Measurements from ENCODE around the gene DLX1. TPM values are rescaled to one million over a fixed set of nuclear protein-coding genes. Genes with fewer than 3 reads are reported as not detected.

Gene DLX1
- total and polyA plus RNA-seq, 9 of the 15 experiments (the other 6 are each of a cell fraction or from before 2014, with no cell fraction given) = 1.9 to 26.2 (median 9.6) TPM

DNA sequence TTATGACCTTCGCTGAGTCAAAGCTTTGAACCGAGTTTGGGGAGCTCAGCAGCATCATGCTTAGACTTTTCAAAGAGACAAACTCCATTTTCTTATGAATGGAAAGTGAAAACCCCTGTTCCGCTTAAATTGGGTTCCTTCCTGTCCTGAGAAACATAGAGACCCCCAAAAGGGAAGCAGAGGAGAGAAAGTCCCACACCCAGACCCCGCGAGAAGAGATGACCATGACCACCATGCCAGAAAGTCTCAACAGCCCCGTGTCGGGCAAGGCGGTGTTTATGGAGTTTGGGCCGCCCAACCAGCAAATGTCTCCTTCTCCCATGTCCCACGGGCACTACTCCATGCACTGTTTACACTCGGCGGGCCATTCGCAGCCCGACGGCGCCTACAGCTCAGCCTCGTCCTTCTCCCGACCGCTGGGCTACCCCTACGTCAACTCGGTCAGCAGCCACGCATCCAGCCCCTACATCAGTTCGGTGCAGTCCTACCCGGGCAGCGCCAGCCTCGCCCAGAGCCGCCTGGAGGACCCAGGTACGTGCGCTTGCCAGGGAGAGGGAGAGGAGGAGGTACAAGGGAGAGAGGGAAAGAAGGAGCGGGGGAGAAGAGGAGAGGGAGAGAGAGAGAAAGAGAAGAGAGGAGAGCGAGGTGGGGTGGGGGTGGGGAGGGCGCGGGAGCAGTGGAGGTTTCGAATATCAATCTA lies at the start of gene DLX1 (continued):
- TF ChIP-seq, protein P1, sequence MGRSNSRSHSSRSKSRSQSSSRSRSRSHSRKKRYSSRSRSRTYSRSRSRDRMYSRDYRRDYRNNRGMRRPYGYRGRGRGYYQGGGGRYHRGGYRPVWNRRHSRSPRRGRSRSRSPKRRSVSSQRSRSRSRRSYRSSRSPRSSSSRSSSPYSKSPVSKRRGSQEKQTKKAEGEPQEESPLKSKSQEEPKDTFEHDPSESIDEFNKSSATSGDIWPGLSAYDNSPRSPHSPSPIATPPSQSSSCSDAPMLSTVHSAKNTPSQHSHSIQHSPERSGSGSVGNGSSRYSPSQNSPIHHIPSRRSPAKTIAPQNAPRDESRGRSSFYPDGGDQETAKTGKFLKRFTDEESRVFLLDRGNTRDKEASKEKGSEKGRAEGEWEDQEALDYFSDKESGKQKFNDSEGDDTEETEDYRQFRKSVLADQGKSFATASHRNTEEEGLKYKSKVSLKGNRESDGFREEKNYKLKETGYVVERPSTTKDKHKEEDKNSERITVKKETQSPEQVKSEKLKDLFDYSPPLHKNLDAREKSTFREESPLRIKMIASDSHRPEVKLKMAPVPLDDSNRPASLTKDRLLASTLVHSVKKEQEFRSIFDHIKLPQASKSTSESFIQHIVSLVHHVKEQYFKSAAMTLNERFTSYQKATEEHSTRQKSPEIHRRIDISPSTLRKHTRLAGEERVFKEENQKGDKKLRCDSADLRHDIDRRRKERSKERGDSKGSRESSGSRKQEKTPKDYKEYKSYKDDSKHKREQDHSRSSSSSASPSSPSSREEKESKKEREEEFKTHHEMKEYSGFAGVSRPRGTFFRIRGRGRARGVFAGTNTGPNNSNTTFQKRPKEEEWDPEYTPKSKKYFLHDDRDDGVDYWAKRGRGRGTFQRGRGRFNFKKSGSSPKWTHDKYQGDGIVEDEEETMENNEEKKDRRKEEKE (IDR thresholded peaks at IDR 0.05; ENCODE audit: borderline replicate concordance in 1 of 2, control insufficient read depth in 1 of 2, low read depth in 2 of 2, low read length in 1 of 2) = no peak
- TF ChIP-seq CBX5 (IDR thresholded peaks at IDR 0.05; ENCODE audit: borderline replicate concordance, low read depth) (no peak), KDM2B (CRISPR knock-in tag; IDR thresholded peaks at IDR 0.05) (no peak), HNRNPUL1 (IDR thresholded peaks at IDR 0.05; ENCODE audit: low read length) (no peak), CBX2 (IDR thresholded peaks at IDR 0.05; ENCODE audit: insufficient read depth, low read length, poor library complexity, severe bottlenecking) (no peak), ZNF583 (CRISPR knock-in tag; IDR thresholded peaks at IDR 0.05) (no peak), DIDO1 (tag; IDR thresholded peaks at IDR 0.05; ENCODE audit: low read depth) (no peak), CHD1 (IDR thresholded peaks at IDR 0.05; ENCODE audit: low read length) (no peak), ZFP36 (IDR thresholded peaks at IDR 0.05; ENCODE audit: low read depth, low read length, partially characterized antibody) (no peak), ZBTB17 (CRISPR knock-in tag; IDR thresholded peaks at IDR 0.05) (no peak), ZFX (CRISPR knock-in tag; IDR thresholded peaks at IDR 0.05) (no peak), ARNT (IDR thresholded peaks at IDR 0.05) (peak in 1 of 2 experiments; percentile 51; a peak in 1 of 4 replicates), TAF7 (tag; IDR thresholded peaks at IDR 0.05) (peak; percentile 47; the same call in 1 of the 2 replicates), RBFOX2 (IDR thresholded peaks at IDR 0.05; ENCODE audit: low read depth, low read length) (no peak), SMARCA5 (IDR thresholded peaks at IDR 0.05) (peak; percentile 63; the same call in 1 of the 2 replicates)
- TF ChIP-seq, protein P2, sequence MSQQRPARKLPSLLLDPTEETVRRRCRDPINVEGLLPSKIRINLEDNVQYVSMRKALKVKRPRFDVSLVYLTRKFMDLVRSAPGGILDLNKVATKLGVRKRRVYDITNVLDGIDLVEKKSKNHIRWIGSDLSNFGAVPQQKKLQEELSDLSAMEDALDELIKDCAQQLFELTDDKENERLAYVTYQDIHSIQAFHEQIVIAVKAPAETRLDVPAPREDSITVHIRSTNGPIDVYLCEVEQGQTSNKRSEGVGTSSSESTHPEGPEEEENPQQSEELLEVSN (IDR thresholded peaks at IDR 0.05; ENCODE audit: borderline replicate concordance in 1 of 2, extremely low read depth in 1 of 2, insufficient read depth in 1 of 2, insufficient read length in 1 of 2, low read depth in 1 of 2, low read length in 1 of 2, poor library complexity in 1 of 2, severe bottlenecking in 1 of 2) = peak in 1 of 2 experiments; percentile 22
- TF ChIP-seq, protein P3, sequence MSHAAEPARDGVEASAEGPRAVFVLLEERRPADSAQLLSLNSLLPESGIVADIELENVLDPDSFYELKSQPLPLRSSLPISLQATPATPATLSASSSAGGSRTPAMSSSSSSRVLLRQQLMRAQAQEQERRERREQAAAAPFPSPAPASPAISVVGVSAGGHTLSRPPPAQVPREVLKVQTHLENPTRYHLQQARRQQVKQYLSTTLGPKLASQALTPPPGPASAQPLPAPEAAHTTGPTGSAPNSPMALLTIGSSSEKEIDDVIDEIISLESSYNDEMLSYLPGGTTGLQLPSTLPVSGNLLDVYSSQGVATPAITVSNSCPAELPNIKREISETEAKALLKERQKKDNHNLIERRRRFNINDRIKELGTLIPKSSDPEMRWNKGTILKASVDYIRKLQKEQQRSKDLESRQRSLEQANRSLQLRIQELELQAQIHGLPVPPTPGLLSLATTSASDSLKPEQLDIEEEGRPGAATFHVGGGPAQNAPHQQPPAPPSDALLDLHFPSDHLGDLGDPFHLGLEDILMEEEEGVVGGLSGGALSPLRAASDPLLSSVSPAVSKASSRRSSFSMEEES (CRISPR knock-in tag; IDR thresholded peaks at IDR 0.05) = no peak

Measured in K562 (cell line).